Right renal cortex interstitium (tissue), 3 donors: ENCODE results near the gene SMIM7. TPM values are rescaled to one million over a fixed set of nuclear protein-coding genes. Genes with fewer than 3 reads are reported as not detected.
"Not testable (repeated sequence)": the region's sequence is repeated elsewhere in the genome, so short reads cannot be mapped to it uniquely, and the experiment has no call there.

Experiments
- DNase-seq, 3 donors: peaks; one replicate each; pipeline ENCODE4 v3.0.0-alpha.2; 2013; ENCODE audit warnings: low read depth in 3 of 3, low spot score in 2 of 3
- polyA plus RNA-seq, 3 donors: library from polyadenylated mRNA; unstranded; fragments of 120-200 nt; gene quantifications; one replicate each; pipeline ENCODE4 v1.2.1, GENCODE V29; 2013; ENCODE audit not compliant: insufficient read length in 3 of 3

SMIM7 gene
- polyA plus RNA-seq, 3 donors, result 105 to 113 (median 110) TPM

GRCh38 chr19:16657384-16657783 lies 2.6 kb downstream of the SMIM7 start:
- DNase-seq, result no peak

- DNase-seq, result no peak
Observed at GRCh38 chr19:16655727-16656126, 4.2 kb downstream of the SMIM7 start.

GRCh38 chr19:16654627-16655026 lies 5.3 kb downstream of the SMIM7 start:
- no peak for DNase-seq

GRCh38 chr19:16654140-16654539 lies 5.8 kb downstream of the SMIM7 start:
- DNase-seq, result no peak

GRCh38 chr19:16652854-16653253 lies 7.1 kb downstream of the SMIM7 start:
- DNase-seq, result no peak

GRCh38 chr19:16651421-16652188 lies 8.3 kb downstream of the SMIM7 start:
- DNase-seq, result not testable (repeated sequence)

GRCh38 chr19:16650821-16651220 lies 9.1 kb downstream of the SMIM7 start:
- DNase-seq, result no peak

- no peak for DNase-seq
Observed at GRCh38 chr19:16649734-16650133, 10.2 kb downstream of the SMIM7 start.

GRCh38 chr19:16645140-16645539 lies 14.8 kb downstream of the SMIM7 start:
- DNase-seq, result no peak

GRCh38 chr19:16641695-16642094 lies 18.2 kb downstream of the SMIM7 start:
- DNase-seq, result no peak

GRCh38 chr19:16640951-16641350 lies 19.0 kb downstream of the SMIM7 start:
- no peak for DNase-seq

GRCh38 chr19:16638666-16639065 lies 21.3 kb downstream of the SMIM7 start:
- DNase-seq, result no peak

GRCh38 chr19:16637535-16637934 lies 22.4 kb downstream of the SMIM7 start:
- no peak for DNase-seq

- DNase-seq, result no peak
Observed at GRCh38 chr19:16631465-16631864, 28.5 kb downstream of the SMIM7 start.

- no peak for DNase-seq
Observed at GRCh38 chr19:16628984-16629691, 30.8 kb downstream of the SMIM7 start.

GRCh38 chr19:16628183-16628983 lies 31.6 kb downstream of the SMIM7 start, which contains the start of gene MED26:
Gene MED26, minus strand, starts transcription at chr19:16628204. Its CDS starts 261 bp downstream, at chr19:16627943.
- DNase-seq, result peak; percentile 75 to 90 (median 87)

- no peak for DNase-seq
Observed at GRCh38 chr19:16627928-16628182, 32.1 kb downstream of the SMIM7 start.

GRCh38 chr19:16627193-16627927 lies 32.6 kb downstream of the SMIM7 start:
- no peak for DNase-seq

GRCh38 chr19:16626796-16627192 lies 33.1 kb downstream of the SMIM7 start:
- DNase-seq, result no peak

GRCh38 chr19:16625163-16625958 lies 34.6 kb downstream of the SMIM7 start:
- DNase-seq, result no peak
